Karpas-422 (cell line): ENCODE data around the gene WFDC11. TPM values are rescaled to one million over a fixed set of nuclear protein-coding genes. Genes with fewer than 3 reads are reported as not detected.
"Not testable (repeated sequence)": the region's sequence is repeated elsewhere in the genome, so short reads cannot be mapped to it uniquely, and the experiment has no call there.

Experiments
- DNase-seq: peaks from one replicate; pipeline ENCODE4 v3.0.0-alpha.2; 2015
- H2AFZ ChIP-seq: fragments of 200-600 bp; sonication (generic); 2 replicates; pipeline ENCODE4 v1.6.1; 2014; ENCODE audit warnings: antibody characterized with exemption, low read length, mixed read lengths
- H3K27ac ChIP-seq: fragments of 200-600 bp; sonication (generic); 2 replicates; pipeline ENCODE4 v1.5.1; 2014; ENCODE audit warnings: mild to moderate bottlenecking, low read length, moderate library complexity
- H3K27me3 ChIP-seq: fragments of 200-600 bp; sonication (generic); 2 replicates; pipeline ENCODE4 v1.6.1; 2014; ENCODE audit warnings: low read length, mixed read lengths
- H3K36me3 ChIP-seq: fragments of 200-600 bp; sonication (generic); 2 replicates; pipeline ENCODE4 v1.6.1; 2014; ENCODE audit warnings: low read length, mixed read lengths; ENCODE audit not compliant: insufficient read depth
- H3K4me1 ChIP-seq: fragments of 200-600 bp; sonication (generic); 2 replicates; pipeline ENCODE4 v1.6.1; 2014; ENCODE audit warnings: mild to moderate bottlenecking, low read length, mixed read lengths
- H3K4me2 ChIP-seq: fragments of 200-600 bp; sonication (generic); 2 replicates; pipeline ENCODE4 v1.6.1; 2014; ENCODE audit warnings: low read length, low read depth, mild to moderate bottlenecking; ENCODE audit not compliant: poor library complexity, severe bottlenecking
- H3K4me3 ChIP-seq: fragments of 200-600 bp; sonication (generic); 2 replicates; pipeline ENCODE4 v1.5.1; 2014; ENCODE audit warnings: mild to moderate bottlenecking, antibody characterized with exemption, low read length, mixed read lengths
- H3K79me2 ChIP-seq: fragments of 200-600 bp; sonication (generic); 2 replicates; pipeline ENCODE4 v1.6.1; 2014; ENCODE audit warnings: mild to moderate bottlenecking, low read length, mixed read lengths
- H3K9ac ChIP-seq: fragments of 200-600 bp; sonication (generic); 2 replicates; pipeline ENCODE4 v1.6.0; 2014; ENCODE audit warnings: low read length
- H3K9me2 ChIP-seq: fragments of 200-600 bp; sonication (generic), shearing (Covaris generic); replicated peaks from 2 replicates; pipeline ENCODE4 v1.6.0; 2014; ENCODE audit warnings: mild to moderate bottlenecking, low read length, moderate library complexity; ENCODE audit not compliant: insufficient read depth
- H3K9me3 ChIP-seq: fragments of 300-700, 200-600 bp; sonication (generic); 2 replicates; pipeline ENCODE4 v1.6.1; 2014; ENCODE audit warnings: low read length, mixed read lengths
- H4K20me1 ChIP-seq: fragments of 200-600 bp; sonication (generic); 2 replicates; pipeline ENCODE4 v1.6.1; 2014; ENCODE audit warnings: mild to moderate bottlenecking, antibody characterized with exemption, low read length, low read depth; ENCODE audit not compliant: insufficient read depth
- total RNA-seq: library from RNA; depleted of rRNA; stranded (reverse); fragments of >200 nt; shearing (Covaris generic); gene quantifications from 2 replicates; pipeline ENCODE4 v1.2.3, GENCODE V29; 2014; ENCODE audit warnings: low replicate concordance

Gene WFDC11
- total RNA-seq, 1 experiment from 2014 or later, result not detected

GRCh38 chr20:45679650-45680049 lies 9.6 kb upstream of the WFDC11 start:
- H3K79me2 ChIP-seq, result no peaks in the 10 kb centered on the region
- 0 out of 2 replicates have a peak, but pooled peaks cover 4% of the 10 kb centered on the region for H3K9me3 ChIP-seq
- no peaks in the 10 kb centered on the region for H3K9me2 ChIP-seq
- H3K27ac ChIP-seq, result no peak overlapping the region
- no peak overlapping the region for H2AFZ ChIP-seq
- H3K4me2 ChIP-seq, result no peak overlapping the region
- H3K4me1 ChIP-seq, result no peaks in the 10 kb centered on the region
- no peaks in the 10 kb centered on the region for H4K20me1 ChIP-seq
- H3K36me3 ChIP-seq, result no peaks in the 10 kb centered on the region
- no peak overlapping the region for H3K4me3 ChIP-seq
- DNase-seq, result no peak
- H3K9ac ChIP-seq, result no peak overlapping the region
- no peaks in the 10 kb centered on the region for H3K27me3 ChIP-seq

DNA sequence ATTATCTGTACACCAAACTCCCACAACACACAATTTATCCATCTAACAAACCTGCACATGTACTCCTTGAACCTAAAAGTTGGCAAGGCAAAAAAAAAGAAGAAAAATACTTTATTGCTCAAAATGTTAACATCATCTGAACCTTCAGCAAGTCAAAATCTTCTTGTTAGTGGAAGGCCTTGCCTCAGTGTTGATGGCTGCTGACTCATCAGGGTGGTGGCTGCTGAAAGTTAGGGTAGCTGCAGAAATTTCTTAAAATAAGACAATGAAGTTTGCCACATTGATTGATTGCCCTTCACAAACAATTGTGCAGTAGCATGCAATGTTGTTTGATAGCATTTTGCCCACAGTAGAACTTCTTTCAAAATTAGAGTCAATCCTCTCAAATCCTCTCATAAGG lies 2.7 kb upstream of the WFDC11 start:
- Histone ChIP-seq H3K4me3 (no peak overlapping the region), H2AFZ (no peak overlapping the region), H3K79me2 (no peaks in the 10 kb centered on the region), H3K27ac (no peak overlapping the region), H3K9ac (no peak overlapping the region), H3K9me2 (no peaks in the 10 kb centered on the region), H3K9me3 (no peaks in the 10 kb centered on the region), H4K20me1 (no peaks in the 10 kb centered on the region), H3K36me3 (no peaks in the 10 kb centered on the region), H3K4me1 (no peaks in the 10 kb centered on the region), H3K4me2 (no peak overlapping the region), H3K27me3 (no peaks in the 10 kb centered on the region)
- no peak for DNase-seq

DNA sequence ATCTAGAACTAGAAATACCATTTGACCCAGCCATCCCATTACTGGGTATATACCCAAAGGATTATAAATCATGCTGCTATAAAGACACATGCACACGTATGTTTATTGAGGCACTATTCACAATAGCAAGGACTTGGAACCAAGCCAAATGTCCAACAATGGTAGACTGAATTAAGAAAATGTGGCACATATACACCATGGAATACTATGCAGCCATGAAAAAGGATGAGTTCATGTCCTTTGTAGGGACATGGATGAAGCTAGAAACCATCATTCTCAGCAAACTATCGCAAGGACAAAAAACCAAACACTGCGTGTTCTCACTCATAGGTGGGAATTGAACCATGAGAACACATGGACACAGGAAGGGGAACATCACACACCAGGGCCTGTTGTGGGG lies 13.0 kb downstream of the WFDC11 start:
- not testable (repeated sequence) for H3K4me3 ChIP-seq, H3K27ac ChIP-seq, DNase-seq, H4K20me1 ChIP-seq, H3K36me3 ChIP-seq, H3K9me3 ChIP-seq, H3K4me1 ChIP-seq, H3K4me2 ChIP-seq, H3K9ac ChIP-seq, H3K9me2 ChIP-seq, H2AFZ ChIP-seq, H3K27me3 ChIP-seq, H3K79me2 ChIP-seq

DNA sequence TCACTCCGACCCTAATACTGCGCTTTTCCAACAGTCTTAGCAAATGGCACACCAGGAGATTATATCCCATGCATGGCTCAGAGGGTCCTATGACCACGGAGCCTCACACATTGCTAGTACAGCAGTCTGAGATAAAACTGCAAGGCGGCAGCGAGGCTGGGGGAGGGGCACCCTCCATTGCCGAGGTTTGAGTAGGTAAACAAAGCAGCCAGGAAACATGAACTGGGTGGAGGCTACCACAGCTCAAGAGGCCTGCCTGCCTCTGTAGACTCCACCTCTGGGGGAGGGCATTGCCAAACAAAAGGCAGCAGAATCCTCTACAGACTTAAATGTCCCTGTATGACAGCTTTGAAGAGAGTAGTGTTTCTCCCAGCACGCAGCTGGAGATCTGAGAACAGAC lies 18.3 kb downstream of the WFDC11 start:
- not testable (repeated sequence) for H3K27ac ChIP-seq, H3K9me2 ChIP-seq, H3K9ac ChIP-seq, H3K79me2 ChIP-seq, H3K4me3 ChIP-seq, H3K4me1 ChIP-seq, DNase-seq, H2AFZ ChIP-seq, H4K20me1 ChIP-seq, H3K27me3 ChIP-seq, H3K4me2 ChIP-seq, H3K36me3 ChIP-seq, H3K9me3 ChIP-seq

GRCh38 chr20:45649312-45649863 lies 20.7 kb downstream of the WFDC11 start:
- Histone ChIP-seq H4K20me1 (no peaks in the 10 kb centered on the region), H3K27me3 (no peaks in the 10 kb centered on the region), H3K36me3 (no peaks in the 10 kb centered on the region), H3K4me3 (no peak overlapping the region), H3K9me3 (no peaks in the 10 kb centered on the region), H3K9ac (no peak overlapping the region), H3K79me2 (no peaks in the 10 kb centered on the region), H3K27ac (no peak overlapping the region), H3K9me2 (no peaks in the 10 kb centered on the region), H3K4me2 (no peak overlapping the region), H3K4me1 (no peaks in the 10 kb centered on the region), H2AFZ (no peak overlapping the region)
- DNase-seq, result no peak

GRCh38 chr20:45647441-45648050 lies 22.5 kb downstream of the WFDC11 start:
- H3K27ac ChIP-seq, result no peak overlapping the region
- H3K27me3 ChIP-seq, result no peaks in the 10 kb centered on the region
- no peaks in the 10 kb centered on the region for H3K4me1 ChIP-seq
- no peaks in the 10 kb centered on the region for H3K9me2 ChIP-seq
- H3K4me2 ChIP-seq, result no peak overlapping the region
- H3K4me3 ChIP-seq, result no peak overlapping the region
- no peaks in the 10 kb centered on the region for H3K9me3 ChIP-seq
- H2AFZ ChIP-seq, result no peak overlapping the region
- no peak overlapping the region for H3K9ac ChIP-seq
- DNase-seq, result no peak
- no peaks in the 10 kb centered on the region for H4K20me1 ChIP-seq
- no peaks in the 10 kb centered on the region for H3K79me2 ChIP-seq
- H3K36me3 ChIP-seq, result no peaks in the 10 kb centered on the region

DNA sequence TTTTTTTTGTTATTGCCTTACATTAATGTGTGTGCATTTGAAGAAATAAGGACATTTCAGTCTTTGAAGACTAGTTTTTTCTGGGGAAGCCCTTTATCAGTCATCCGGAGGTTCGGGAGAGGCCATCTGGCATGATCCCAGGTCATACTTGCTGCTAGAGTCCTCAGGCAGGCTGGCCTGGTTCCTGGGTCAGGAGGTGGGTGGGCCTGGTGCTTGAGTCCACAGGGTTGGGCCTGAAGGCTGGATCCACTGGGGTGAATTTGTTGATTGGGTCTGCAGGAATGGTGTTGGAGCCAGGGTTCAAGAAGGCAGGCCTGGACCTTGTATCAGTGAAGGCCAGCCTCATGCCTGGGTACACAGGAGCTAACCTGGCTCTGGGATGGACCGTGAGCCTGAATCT lies 23.2 kb downstream of the WFDC11 start:
- no peaks in the 10 kb centered on the region for H3K36me3 ChIP-seq
- H3K27me3 ChIP-seq, result no peaks in the 10 kb centered on the region
- no peaks in the 10 kb centered on the region for H4K20me1 ChIP-seq
- H3K4me1 ChIP-seq, result no peaks in the 10 kb centered on the region
- no peaks in the 10 kb centered on the region for H3K79me2 ChIP-seq
- no peak overlapping the region for H3K27ac ChIP-seq
- no peaks in the 10 kb centered on the region for H3K9me2 ChIP-seq
- H2AFZ ChIP-seq, result no peak overlapping the region
- H3K9ac ChIP-seq, result no peak overlapping the region
- no peak for DNase-seq
- no peak overlapping the region for H3K4me2 ChIP-seq
- no peak overlapping the region for H3K4me3 ChIP-seq
- no peaks in the 10 kb centered on the region for H3K9me3 ChIP-seq

- H3K4me3 ChIP-seq, H3K9me2 ChIP-seq, H3K79me2 ChIP-seq, H2AFZ ChIP-seq, H3K27ac ChIP-seq, H3K27me3 ChIP-seq, H3K36me3 ChIP-seq, H4K20me1 ChIP-seq, H3K9ac ChIP-seq, DNase-seq, H3K4me1 ChIP-seq, H3K9me3 ChIP-seq, H3K4me2 ChIP-seq: not testable (repeated sequence)
Measured at GRCh38 chr20:45645869-45646268, 24.2 kb downstream of the WFDC11 start.

GRCh38 chr20:45641076-45641475 lies 29.0 kb downstream of the WFDC11 start:
- not testable (repeated sequence) for DNase-seq, H3K27ac ChIP-seq, H3K4me2 ChIP-seq, H3K4me3 ChIP-seq, H3K36me3 ChIP-seq, H2AFZ ChIP-seq, H3K27me3 ChIP-seq, H3K9me2 ChIP-seq, H3K9me3 ChIP-seq, H4K20me1 ChIP-seq, H3K79me2 ChIP-seq, H3K9ac ChIP-seq, H3K4me1 ChIP-seq
